DND-41 (cell line): ENCODE data around the gene SSBP1.

Experiments used
- ATAC-seq: fragments of 200-7000 bp; cut with Tn5 transposase; 3 replicates; pipeline ENCODE4 v1.9.1; 2021; ENCODE audit warnings: low read depth; ENCODE audit not compliant: insufficient read depth
- DNase-seq: peaks from one replicate; pipeline ENCODE4 v3.0.0-alpha.2; 2020
- H2AFZ ChIP-seq: 2 replicates; pipeline ENCODE4 v1.6.0; 2012; ENCODE audit warnings: low read depth, low read length
- H3K27ac ChIP-seq: 2 replicates; pipeline ENCODE4 v1.5.1; 2012; ENCODE audit warnings: low read length, inconsistent platforms
- H3K27me3 ChIP-seq: fragments of 200-600 bp; sonication (generic); 2 replicates; pipeline ENCODE4 v1.6.0; 2012; ENCODE audit warnings: low read length, mild to moderate bottlenecking, inconsistent platforms; ENCODE audit not compliant: insufficient read depth, poor library complexity
- H3K36me3 ChIP-seq: 2 replicates; pipeline ENCODE4 v1.5.1; 2012; ENCODE audit warnings: low read length, inconsistent platforms; ENCODE audit not compliant: insufficient read depth
- H3K4me1 ChIP-seq: 2 replicates; pipeline ENCODE4 v1.5.1; 2012; ENCODE audit warnings: mild to moderate bottlenecking, low read length; ENCODE audit not compliant: insufficient read depth
- H3K4me2 ChIP-seq: 2 replicates; pipeline ENCODE4 v1.6.0; 2012; ENCODE audit warnings: mild to moderate bottlenecking, moderate library complexity, low read length, inconsistent platforms; ENCODE audit not compliant: insufficient read depth
- H3K4me3 ChIP-seq, 2 experiments: fragments of 200-600 bp in 1 of 2; shearing (Covaris generic) in 1 of 2; 2 replicates each; pipeline ENCODE4 v1.5.1; 2012 to 2016; ENCODE audit warnings: inconsistent platforms in 2 of 2, low read length in 2 of 2, mild to moderate bottlenecking in 2 of 2, low read depth in 1 of 2, moderate library complexity in 1 of 2
- H3K79me2 ChIP-seq: 2 replicates; pipeline ENCODE4 v1.6.0; 2012; ENCODE audit warnings: low read length, inconsistent platforms; ENCODE audit not compliant: insufficient read depth
- H3K9ac ChIP-seq: 2 replicates; pipeline ENCODE4 v1.6.0; 2012; ENCODE audit warnings: low read depth, mild to moderate bottlenecking, inconsistent platforms, low read length, moderate library complexity
- H3K9me3 ChIP-seq: 2 replicates; pipeline ENCODE4 v1.5.1; 2012; ENCODE audit warnings: low read length, moderate library complexity, mild to moderate bottlenecking, inconsistent platforms; ENCODE audit not compliant: insufficient read depth, severe bottlenecking
- H4K20me1 ChIP-seq: 2 replicates; pipeline ENCODE4 v1.6.0; 2012; ENCODE audit warnings: low read length; ENCODE audit not compliant: insufficient read depth
- EZH2 ChIP-seq: IDR thresholded peaks from 3 replicates; pipeline ENCODE4 v1.6.1; 2012; ENCODE audit warnings: borderline replicate concordance, low read depth, mild to moderate bottlenecking, moderate library complexity, low read length, inconsistent platforms; ENCODE audit not compliant: severe bottlenecking
- TF ChIP-seq, protein P1 (sequence below): IDR thresholded peaks from 2 replicates; pipeline ENCODE4 v1.5.1; 2012; ENCODE audit warnings: borderline replicate concordance, low read length, moderate library complexity, mild to moderate bottlenecking; ENCODE audit not compliant: poor library complexity, severe bottlenecking; ENCODE audit errors: extremely low read depth

SSBP1 gene

DNA sequence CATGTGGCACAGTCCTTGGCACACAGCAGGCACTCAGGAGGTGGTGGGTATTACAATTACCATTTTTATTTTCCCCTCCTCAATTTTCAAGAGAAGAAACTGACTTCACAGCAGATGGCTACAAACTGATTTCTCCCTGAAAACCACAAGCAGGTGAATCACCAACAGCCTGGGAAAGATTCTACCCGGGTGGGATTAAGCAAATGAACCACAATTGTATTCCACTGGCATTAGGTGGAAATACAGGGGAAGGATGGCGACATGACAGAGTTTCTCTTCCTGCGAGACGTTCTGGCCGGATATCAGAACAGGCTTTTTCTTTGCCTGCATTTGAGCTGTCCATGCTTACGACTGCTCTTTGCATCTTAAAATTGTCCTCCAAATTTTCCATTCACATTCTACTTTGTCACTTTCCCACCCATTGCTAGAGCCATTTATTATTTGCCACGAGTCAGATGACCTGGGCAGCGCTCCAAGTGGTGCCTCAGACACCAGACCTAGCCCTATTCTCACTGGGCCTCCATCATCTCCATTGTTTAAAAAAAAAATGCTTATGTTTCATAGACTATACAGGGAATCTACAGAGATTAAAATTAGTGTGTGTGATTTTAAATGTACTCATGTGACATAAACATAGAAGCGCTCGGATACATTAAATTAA is 40.8 kb upstream of the SSBP1 start:
- TF ChIP-seq, protein P1, sequence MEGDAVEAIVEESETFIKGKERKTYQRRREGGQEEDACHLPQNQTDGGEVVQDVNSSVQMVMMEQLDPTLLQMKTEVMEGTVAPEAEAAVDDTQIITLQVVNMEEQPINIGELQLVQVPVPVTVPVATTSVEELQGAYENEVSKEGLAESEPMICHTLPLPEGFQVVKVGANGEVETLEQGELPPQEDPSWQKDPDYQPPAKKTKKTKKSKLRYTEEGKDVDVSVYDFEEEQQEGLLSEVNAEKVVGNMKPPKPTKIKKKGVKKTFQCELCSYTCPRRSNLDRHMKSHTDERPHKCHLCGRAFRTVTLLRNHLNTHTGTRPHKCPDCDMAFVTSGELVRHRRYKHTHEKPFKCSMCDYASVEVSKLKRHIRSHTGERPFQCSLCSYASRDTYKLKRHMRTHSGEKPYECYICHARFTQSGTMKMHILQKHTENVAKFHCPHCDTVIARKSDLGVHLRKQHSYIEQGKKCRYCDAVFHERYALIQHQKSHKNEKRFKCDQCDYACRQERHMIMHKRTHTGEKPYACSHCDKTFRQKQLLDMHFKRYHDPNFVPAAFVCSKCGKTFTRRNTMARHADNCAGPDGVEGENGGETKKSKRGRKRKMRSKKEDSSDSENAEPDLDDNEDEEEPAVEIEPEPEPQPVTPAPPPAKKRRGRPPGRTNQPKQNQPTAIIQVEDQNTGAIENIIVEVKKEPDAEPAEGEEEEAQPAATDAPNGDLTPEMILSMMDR: no peak
- no peak for TF ChIP-seq EZH2
- H3K4me2 ChIP-seq: no peak overlapping the region
- H3K27ac ChIP-seq: no peak overlapping the region
- no peaks in the 10 kb centered on the region for H3K27me3 ChIP-seq
- H2AFZ ChIP-seq: no peak overlapping the region
- ATAC-seq (no peak), DNase-seq (no peak)
- H4K20me1 ChIP-seq: peaks cover 45% of the 10 kb centered on the region
- H3K4me3 ChIP-seq: no peak overlapping the region
- H3K9me3 ChIP-seq: no peaks in the 10 kb centered on the region
- peaks cover 20% of the 10 kb centered on the region for H3K4me1 ChIP-seq
- no peaks in the 10 kb centered on the region for H3K36me3 ChIP-seq
- H3K9ac ChIP-seq: no peak overlapping the region
- H3K79me2 ChIP-seq: peaks cover 29% of the 10 kb centered on the region

GRCh38 chr7:141698247-141699015 is 39.7 kb upstream of the SSBP1 start:
- Histone ChIP-seq H3K4me2 (no peak overlapping the region), H3K4me1 (peaks cover 23% of the 10 kb centered on the region), H3K9ac (no peak overlapping the region), H3K4me3 (no peak overlapping the region), H3K79me2 (peaks cover 27% of the 10 kb centered on the region), H4K20me1 (peaks cover 42% of the 10 kb centered on the region), H3K36me3 (no peaks in the 10 kb centered on the region), H3K27ac (no peak overlapping the region), H3K9me3 (no peaks in the 10 kb centered on the region), H3K27me3 (peaks cover 6% of the 10 kb centered on the region), H2AFZ (no peak overlapping the region)
- ATAC-seq: no peak
- TF ChIP-seq, protein P1: no peak
- no peak for TF ChIP-seq EZH2
- no peak for DNase-seq

DNA sequence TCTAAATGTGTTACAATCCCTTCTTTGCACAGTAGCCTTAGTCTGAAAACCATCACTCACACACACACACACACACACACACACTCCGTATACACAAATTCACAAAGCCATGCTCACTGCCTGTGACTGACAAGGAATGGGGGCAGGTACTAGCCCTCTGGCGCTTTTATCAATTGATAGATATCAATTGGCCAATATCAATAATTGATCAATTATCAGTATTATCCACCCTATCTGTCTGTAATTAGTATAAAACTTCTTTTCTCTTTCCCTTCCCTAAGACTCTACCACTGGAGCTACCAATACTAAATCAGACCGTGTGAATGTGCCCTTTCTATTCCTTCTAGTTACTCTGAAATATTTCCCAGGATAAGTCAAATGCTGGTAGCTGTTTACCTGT is 38.3 kb upstream of the SSBP1 start:
- Histone ChIP-seq H3K4me3 (no peak overlapping the region), H2AFZ (no peak overlapping the region), H3K27ac (no peak overlapping the region), H3K4me1 (peaks cover 23% of the 10 kb centered on the region), H3K36me3 (no peaks in the 10 kb centered on the region), H4K20me1 (peaks cover 36% of the 10 kb centered on the region), H3K27me3 (peaks cover 8% of the 10 kb centered on the region), H3K79me2 (peaks cover 22% of the 10 kb centered on the region), H3K9me3 (no peaks in the 10 kb centered on the region), H3K4me2 (no peak overlapping the region; the same call in 1 of the 2 replicates), H3K9ac (no peak overlapping the region)
- no peak for TF ChIP-seq EZH2
- TF ChIP-seq, protein P1: no peak
- ATAC-seq (no peak), DNase-seq (no peak)
